DMS53 treated with DMSO at 0.1 percent for 48 hours (cell line): Measurements from ENCODE around the gene TMEM169.
"Not testable (repeated sequence)": the region's sequence is repeated elsewhere in the genome, so short reads cannot be mapped to it uniquely, and the experiment has no call there.

Experiments
- DNase-seq: peaks from one replicate; lab custom pipeline; 2025; ENCODE audit not compliant: unreplicated experiment; lab: John Stamatoyannopoulos, UW

The TMEM169 gene

DNA sequence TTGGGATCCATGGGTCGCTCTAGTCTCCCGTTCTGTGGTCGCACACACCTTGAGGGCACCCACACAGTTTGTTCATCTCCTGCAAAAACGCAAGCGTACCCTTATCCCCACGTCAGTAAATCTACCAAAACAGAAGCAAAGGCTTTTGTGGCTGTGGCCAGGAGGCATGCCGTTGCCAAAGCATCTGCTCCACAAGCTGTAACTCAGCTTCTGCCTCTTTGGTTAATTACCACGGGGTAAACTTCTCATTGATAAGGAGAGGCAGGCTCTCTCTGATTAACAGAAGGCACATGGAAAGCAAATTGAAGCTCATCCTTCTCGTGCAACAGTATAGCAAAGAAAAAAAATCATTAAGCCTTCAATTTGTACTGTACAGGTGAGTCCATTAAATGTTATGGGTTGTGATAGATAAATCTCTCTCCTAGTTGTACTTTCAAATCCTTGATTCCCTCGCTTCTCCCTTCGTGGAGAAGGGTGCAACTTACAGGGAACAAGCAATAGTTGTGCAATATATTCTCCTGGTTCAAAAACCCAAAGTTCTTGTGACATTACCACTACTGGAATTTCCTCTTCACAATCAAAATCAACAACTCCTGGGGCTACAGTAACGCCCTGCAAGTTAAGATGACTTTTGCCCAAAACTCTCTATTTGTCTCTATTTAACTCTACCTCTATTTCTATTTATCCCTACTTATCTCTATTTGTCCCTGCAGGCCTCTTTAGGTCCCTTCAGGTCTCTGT is 10.4 kb upstream of the TMEM169 start:
- DNase-seq, result no peak

DNA sequence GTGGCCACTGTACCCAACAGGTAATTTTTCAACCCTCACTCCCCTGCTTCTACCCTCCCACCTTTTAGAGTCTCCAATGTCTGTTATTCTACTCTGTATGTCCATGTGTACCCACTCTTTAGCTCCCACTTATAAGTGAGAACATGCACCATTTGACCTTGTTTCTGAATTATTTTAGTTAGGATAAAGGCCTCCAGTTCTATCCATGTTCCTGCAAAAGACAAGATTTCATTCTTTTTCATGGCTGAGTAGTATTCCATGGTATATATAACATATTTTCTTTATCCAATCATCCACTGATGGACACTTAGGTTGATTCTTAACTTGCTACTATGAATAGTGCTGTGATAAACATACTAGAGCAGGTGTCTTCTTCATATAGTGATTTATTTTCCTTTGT is 9.2 kb upstream of the TMEM169 start:
- no peak for DNase-seq

DNA sequence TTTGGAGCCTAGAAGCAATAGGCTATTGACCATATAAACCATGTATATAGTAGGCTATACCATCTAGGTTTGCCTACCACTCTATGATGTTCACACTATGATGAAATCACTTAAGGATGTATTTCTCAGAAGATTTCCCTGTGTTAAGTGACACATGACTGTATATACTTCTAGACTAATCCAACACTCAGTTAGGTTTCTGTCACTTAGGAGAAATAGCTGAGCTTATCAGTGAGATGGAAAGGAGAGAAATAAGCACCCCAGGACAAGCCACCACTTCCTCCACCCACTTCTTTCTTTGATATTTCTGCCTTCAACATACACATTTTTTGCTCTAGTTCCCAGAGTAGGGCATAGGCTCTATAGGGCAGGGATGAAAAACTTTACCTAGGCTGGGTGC is 7.9 kb upstream of the TMEM169 start:
- no peak for DNase-seq

DNA sequence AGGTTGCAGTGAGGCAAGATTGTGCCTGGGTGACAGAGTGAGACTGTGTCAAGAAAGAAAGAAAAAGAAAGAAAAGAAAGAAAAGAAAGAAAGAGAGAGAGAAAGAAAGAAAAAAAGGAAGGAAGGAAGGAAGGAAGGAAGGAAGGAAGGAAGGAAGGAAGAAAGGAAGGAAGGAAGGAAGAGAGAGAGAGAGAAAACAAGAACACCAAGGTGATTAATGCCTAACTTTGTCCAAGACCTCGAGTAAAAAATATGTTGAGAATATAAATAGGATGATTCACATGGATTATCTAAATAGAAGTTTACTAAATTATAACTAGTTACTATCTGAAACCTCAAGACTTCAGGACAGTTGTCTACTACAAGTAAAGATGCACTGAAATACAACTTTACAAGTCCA is 7.3 kb upstream of the TMEM169 start:
- no peak for DNase-seq

DNA sequence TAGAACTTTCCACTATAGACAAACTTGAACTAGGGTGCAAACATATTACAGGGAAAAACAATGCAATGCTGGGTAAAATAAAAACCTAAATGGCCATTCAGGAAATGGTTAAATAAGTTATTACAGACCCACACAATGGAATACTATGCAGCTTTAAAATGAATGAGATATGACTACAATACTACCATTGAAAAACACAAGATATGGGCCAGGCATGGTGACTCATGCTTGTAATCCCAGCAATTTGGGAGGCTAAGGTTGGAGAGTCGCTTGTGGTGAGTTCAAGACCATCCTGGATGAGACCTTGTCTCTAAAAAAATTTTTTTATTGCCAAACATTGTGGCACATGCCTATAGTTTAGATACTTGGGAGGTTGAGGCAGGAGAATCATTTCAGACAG is 6.9 kb upstream of the TMEM169 start:
- DNase-seq, result no peak

DNA sequence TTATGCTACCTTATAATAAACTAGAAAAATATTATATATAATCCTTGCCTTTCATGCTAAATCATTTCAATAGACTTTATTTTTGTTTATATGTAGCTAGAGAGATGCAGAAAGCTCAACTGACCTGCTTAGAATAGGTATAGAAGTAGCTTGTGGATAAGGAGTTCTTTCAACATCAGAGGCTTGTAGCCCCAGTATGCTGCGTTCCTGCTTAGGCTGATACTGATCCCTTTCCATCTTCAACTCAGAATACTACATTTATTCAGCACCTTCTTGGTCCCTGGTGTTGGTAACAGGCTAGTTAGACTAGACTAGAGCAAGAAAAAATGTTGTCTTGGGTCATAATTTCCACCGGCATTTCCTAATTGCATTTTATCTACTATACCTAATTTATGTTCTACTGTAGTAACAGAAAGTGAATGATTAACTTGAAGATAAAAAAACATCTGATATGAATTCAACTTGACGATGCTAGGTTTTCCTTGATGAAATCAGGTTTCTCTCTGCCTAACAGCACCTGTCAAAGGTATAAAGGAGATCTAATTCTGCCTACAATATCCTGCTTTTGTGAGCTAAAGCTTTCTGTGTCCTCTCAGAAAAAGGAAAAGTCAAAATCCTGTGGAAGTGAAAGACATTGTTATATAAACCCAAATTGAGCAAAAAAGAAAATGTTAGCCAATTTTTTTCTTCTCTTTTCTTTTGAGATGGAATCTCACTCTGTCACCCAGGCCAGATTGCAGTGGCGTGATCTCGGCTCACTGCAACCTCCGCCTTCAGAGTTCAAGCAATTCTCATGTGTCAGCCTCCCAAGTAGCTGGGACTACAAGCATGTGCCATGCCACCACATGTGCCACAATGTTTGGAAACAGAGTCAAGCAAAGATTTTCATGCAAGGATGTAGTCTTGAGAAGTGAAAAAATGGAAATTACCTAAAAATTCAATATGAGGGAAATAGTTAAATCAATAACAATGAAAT is 5.9 kb upstream of the TMEM169 start:
- DNase-seq, result no peak

DNA sequence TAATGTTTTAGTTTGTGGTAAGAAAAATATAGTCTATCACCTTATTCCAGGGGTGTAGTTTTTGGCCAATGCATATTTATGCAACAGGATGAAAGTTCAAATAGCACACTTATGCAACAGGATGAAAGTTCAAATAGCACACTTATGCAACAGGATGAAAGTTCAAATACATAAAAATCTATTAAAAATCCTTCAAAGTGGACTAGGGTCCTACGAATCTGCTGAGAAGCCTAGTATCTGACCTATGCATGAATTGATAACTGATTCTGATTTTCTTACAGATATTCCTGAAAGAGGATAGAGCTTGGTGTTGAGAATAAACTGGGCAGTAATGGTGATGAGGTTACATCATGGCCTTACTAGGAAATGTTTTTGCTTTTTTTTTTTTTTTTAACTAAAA is 2.9 kb upstream of the TMEM169 start:
- DNase-seq, result no peak

DNA sequence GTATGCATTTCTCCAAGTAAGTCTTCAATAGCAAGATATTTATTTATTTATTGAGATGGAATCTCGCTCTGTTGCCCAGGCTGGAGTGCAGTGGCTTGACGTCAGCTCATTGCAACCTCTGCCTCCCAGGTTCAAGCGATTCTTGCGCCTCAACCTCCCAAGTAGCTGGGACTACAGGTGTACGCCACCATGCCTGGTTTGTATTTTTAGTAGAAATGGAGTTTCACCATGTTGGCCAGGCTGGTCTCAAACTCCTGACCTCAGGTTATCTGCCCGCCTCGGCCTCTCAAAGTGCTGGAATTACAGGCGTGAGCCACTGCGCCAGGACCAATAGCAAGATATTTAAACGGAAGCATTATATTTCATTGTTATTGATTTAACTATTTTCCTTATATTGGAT is 1.7 kb upstream of the TMEM169 start:
- not testable (repeated sequence) for DNase-seq

DNA sequence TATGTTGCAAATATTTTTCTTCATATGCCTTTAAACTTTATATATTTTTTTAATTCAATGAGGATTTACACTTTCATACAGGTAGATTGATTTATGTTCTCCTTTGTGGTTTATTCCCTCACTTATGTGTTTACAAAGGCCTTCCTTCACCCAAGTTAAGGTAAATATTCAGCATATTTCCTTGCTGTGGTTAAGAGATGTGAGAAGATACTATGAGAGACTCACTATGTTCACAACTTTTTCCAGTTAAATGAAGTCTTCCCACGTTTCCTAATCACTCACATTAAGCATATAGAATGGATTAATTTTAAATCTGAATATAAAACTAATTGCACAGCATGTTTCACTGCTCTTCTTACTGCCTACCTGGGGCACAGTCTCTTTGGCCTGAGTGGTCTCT is 707 bp upstream of the TMEM169 start:
- no peak for DNase-seq

DNA sequence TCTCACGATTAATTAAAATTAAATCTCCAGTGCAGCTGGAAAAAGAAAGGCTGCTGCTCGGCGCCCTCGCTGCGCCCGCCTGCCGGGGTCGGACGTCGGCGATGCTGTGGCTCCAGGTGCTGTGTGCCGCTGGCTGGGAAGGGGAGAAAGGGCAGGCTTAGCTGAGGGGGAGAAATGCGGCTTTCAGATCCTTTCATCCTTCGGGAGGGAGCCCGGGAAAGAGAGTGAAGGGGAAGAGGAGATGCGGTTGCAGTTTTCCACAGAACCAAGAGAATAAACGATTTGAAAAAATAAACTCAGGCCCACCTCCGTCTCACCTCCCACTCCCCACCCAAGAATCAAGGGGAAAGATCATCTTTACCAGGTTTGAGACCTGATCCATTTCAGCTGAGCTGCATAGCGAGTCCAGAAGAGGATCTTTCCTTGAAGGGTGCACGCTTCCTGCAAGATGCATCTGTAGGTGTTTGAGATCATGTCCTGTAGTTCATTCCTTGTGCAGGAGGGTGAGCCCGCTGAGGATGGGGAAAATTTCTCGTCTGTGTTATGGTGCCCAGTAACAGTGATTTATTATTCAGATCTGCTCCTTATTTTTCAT is 495 bp downstream of the TMEM169 start:
- no peak for DNase-seq

DNA sequence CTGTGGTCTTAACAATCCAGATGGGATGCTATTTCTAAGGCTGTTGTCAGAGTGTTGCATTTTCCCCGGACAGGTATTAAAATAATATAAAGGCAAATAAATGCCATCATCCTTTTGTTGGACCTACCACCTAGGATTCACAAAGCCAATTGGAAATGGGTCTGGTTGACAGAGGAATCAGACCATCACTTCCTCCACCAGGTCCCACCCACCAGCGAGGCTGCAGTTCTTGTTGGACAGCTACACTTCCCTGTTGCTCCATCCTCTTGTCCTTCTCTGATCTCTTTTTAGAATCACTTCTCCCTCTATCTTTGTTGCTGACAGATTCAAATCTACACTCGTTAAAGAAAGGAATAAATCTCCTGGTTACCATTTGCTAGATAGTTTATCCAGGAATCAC is 1.1 kb downstream of the TMEM169 start:
- no peak for DNase-seq

DNA sequence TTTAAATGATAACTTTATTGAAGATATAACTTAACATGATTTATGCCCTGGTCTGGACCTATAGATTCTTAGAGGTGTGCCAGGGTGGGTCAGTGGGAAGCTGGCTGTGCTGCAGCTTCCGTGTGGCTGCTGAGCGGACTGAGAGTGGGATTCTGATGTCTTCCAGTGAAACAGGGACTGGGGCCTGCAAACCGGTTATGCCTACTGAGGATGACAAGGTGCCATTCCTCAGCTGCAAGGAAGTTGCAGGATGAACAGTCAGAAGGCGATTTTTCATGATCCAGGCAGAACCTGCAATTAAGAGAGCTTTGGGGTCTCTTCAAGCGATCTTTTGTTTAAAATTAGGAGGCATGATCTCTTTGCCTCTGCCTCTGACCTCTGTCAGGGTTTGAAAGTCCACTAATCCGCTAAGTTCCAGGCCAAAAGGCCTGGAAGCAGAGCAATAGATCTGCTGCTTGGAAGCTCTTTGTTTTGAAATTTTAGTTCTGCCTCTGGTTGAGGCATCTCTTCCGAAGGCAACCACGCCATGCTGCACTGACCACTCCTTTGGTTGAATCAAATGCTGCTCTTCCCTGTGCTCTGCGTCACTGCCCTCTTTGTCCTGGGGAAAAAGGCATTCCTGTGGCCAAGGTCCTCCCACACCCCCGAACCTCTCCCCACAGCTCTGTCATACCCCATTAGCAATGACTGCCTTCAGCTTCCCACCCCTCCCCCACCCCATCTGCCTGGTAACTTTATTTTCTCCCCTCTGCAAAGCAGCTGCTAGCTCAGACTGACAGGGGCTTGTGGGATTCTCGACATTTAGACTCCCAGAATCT is 2.0 kb downstream of the TMEM169 start:
- no peak for DNase-seq

DNA sequence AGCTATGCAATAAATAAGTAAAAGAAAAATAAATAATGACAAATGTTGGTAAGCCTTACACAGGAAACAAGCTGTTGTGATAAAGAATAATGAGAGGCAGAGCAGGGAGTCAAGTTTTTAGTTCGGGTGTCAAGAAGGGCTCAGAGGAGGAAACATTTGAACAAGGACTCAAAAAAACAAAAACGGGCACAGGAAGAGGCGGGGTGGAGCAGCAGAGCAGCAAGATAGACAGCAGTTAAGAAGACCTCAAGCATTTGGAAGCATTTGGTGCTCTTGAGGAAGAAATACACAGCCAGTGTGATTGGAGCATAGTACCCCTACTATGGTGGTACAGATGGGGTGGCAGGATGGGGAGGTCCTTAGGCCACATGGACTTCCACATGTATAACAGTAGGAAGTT is 2.8 kb downstream of the TMEM169 start:
- DNase-seq, result no peak

DNA sequence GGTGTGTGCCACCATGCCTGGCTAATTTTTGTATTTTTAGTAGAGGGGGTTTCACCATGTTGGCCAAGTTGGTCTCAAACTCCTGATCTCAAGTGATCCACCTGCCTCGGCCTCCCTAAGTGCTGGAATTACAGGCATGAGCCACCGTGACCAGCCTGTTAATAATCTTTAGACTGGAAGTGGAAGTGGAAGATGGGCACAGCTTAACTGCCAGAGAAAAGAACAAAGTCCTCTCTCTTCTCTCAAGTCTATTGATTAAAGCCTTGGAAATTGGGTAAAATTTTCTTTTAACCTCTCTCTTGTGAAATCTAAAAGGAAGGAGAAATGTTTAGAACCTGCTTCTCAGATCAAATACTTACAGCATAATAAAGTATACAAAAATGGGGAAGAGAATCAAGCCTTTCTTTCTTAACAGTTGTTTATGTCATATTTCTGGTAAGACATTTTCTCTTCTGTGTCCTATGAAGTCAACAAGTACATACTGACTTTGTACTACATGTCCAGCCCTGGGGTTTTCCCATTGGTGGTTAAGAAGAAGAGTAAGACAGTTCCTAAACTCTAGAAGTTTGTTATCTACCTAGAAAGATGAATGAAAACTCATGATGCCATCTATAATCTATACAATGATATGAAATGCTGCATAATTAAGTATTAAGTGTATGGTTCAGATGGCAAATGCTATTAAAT is 4.6 kb downstream of the TMEM169 start:
- DNase-seq, result no peak

DNA sequence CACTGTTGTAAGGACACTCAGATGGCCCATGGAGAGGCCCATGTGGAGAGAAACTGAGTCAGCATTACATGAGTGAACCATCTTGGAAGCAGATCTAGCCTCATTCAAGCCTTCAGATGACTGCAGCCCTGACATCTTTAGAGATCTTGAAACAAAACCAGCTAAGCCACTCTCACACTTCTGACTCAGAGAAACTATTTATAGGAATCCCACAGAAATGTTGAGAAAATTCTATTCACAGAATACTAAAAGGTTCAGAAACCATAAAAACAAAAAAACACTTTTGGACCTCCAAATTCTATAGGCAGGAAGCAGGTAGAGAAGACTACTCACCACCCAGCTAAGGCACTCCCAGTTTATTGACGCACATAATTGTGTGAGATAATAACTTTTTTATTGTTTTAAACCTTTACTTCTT is 8.7 kb downstream of the TMEM169 start:
- no peak for DNase-seq

DNA sequence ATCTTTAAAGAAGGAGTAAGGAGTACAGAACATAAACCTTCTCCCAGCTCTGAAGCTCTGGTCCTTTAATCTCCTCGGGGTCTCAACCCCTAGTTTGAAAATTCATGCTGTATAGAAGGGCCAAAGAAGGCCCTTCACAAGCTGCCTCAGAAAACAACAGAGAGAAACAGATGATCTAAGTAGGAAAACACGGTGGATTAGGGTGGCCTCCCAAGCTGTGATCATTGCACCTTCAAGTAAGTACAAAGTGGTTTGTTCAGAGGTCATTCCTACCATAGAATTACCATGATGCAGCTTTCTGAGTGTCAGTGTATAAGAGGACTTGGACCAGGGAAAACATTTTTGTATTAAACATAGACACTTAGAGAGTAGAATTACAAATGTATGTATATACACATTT is 10.9 kb downstream of the TMEM169 start:
- no peak for DNase-seq

DNA sequence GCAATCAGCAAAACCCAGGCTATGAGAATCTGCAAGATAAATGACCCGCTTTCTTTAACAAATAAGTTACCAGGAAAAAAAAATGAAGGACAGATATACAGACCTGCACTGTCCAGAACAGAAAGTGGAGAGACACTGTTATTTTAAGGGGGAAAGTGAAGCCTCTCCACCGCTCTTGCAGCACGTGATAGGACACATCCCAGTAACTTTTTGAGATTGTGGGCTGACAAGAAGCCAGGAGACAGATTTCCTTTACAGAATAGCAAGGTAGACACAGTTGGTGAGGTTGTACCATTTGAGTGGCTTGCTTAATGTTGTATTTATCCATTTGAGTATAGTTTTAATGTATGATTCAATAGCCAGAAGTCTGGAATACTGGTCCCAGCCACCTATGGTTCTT is 13.0 kb downstream of the TMEM169 start:
- DNase-seq, result no peak

DNA sequence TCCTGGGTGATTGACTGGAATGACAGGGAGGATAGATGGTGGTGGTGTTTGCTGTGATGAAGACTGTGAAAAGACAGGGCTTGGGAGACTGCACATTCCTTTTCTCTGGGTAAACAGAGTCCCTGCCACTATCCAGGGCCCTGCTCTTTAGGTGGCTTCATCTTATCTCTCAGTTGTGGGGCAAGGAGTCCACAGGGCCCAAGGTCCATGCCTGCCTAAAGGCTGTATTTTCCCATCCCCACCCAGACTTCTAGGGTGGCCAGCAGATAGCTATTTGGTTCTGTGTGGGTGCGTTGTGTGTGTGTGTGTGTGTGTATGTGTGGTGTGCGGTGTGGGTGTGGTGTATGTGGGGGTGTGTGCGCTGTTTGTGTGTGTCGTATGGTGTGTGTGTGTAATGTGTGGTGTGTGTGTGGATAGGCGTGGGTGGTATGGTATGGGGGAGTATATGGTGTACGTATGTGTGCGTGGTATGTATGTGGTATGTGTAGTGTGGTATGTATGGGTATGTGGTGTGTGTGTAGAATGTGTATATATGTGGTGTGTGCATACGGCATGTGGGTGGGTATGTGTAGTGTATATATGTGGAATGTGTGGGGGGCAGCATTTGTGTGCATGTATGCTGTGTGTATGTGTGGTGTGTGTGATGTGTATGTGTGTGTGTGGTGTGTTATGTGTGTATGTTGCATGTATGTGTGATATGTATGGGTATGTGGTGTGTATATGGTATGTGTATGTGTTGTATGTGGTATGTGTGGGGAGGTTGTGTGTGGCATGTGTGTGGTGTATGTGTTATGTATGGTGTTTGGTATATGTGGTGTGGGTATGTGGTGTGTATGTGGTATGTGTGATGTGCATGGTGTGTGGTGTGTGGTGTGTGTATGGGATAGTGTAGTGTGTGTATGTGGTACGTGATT is 17.0 kb downstream of the TMEM169 start:
- no peak for DNase-seq

DNA sequence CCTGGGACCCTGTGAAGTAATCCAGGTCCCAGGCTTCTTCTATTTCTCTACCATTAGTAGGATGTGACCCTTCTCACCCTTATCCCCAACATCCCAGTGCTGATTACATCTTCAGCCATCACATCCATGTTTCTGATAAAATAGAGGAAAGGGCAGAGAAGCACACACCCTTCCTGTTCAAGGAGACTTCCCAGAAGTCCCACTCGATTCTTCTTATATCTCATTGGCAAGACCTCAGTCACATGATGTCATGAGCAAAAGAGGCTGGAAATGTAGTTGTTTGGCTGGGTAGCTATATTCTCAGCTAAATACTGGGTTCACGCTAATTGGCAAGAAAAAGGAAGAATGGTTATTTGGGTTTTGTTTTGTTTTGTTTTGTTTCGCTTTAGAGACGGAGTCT is 19.4 kb downstream of the TMEM169 start:
- DNase-seq, result no peak
